Gastrocnemius medialis (tissue), 4 donors: ENCODE measurements around the gene KCNAB1.

Experiments used
- POLR2A ChIP-seq, 2 donors: fragments of 450-650 bp; IDR thresholded peaks; one replicate each; pipeline ENCODE4 v1.6.1; 2017; ENCODE audit warnings: antibody characterized with exemption in 2 of 2, mild to moderate bottlenecking in 2 of 2, moderate library complexity in 2 of 2
- TF ChIP-seq, protein P1 (sequence below), 5 experiments: fragments of 450-650 bp in 3 of 5; fragments of 200-600 bp in 2 of 5; sonication (generic) in 2 of 5; IDR thresholded peaks in 4 of 5; conservative IDR thresholded peaks in 1 of 5; 1 replicate in 4 of 5; 2 replicates in 1 of 5; pipeline ENCODE4 v1.5.1; 2016 to 2019; ENCODE audit warnings: antibody characterized with exemption in 5 of 5, mild to moderate bottlenecking in 3 of 5, moderate library complexity in 3 of 5

DNA sequence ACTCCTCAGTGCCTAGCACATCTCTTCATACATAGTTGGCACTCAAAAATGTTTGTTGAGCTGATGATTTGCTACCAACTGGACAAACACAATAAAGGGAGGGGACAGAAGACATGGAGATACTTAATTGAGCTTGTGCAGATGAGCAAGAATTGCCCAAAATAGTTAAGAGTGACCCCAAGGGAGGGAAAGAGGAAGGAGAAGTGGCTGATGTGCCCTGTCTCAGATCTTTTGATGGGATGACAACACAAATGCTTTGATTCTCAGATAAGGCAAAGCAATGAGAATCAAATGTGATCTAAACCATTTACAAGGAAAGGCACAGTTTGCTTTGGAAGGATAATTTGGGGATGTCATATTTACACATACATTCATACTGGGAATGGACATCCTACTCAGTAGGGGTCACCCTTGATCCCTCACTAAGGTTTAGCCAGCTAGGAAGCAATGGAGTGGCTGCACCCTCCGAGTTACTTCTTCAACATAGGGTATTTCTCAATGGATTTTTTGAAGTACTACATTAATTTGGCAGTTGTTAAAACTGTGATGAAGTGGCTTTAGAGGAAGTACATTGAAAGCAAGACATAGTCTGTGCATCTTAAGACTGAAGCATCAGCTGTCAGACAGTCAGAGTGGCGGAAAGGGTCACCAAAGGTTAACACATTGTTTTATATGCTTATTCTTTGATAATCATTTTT lies 456.4 kb downstream of the KCNAB1 start:
- TF ChIP-seq, protein P1, sequence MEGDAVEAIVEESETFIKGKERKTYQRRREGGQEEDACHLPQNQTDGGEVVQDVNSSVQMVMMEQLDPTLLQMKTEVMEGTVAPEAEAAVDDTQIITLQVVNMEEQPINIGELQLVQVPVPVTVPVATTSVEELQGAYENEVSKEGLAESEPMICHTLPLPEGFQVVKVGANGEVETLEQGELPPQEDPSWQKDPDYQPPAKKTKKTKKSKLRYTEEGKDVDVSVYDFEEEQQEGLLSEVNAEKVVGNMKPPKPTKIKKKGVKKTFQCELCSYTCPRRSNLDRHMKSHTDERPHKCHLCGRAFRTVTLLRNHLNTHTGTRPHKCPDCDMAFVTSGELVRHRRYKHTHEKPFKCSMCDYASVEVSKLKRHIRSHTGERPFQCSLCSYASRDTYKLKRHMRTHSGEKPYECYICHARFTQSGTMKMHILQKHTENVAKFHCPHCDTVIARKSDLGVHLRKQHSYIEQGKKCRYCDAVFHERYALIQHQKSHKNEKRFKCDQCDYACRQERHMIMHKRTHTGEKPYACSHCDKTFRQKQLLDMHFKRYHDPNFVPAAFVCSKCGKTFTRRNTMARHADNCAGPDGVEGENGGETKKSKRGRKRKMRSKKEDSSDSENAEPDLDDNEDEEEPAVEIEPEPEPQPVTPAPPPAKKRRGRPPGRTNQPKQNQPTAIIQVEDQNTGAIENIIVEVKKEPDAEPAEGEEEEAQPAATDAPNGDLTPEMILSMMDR (IDR thresholded peaks at IDR 0.05 in 4 of 5, conservative IDR thresholded peaks at IDR 0.05 in 1 of 5) = no peak
- no peak for TF ChIP-seq POLR2A (IDR thresholded peaks at IDR 0.05)
